Esophagus (tissue), 2 donors: ENCODE results near the gene EIF4G3. TPM values are rescaled to one million over a fixed set of nuclear protein-coding genes. Genes with fewer than 3 reads are reported as not detected.
"Not testable (repeated sequence)": the region's sequence is repeated elsewhere in the genome, so short reads cannot be mapped to it uniquely, and the experiment has no call there.

Experiments used
- H3K27ac ChIP-seq, 2 donors: one replicate each; pipeline ENCODE4 v1.5.1; 2013; ENCODE audit warnings: low read depth in 2 of 2, mild to moderate bottlenecking in 2 of 2, inconsistent platforms in 1 of 2, low read length in 1 of 2, moderate library complexity in 1 of 2
- H3K27me3 ChIP-seq, 2 donors: one replicate each; pipeline ENCODE4 v1.6.1; 2013; ENCODE audit warnings: low read length in 2 of 2, control low read depth in 1 of 2, mild to moderate bottlenecking in 1 of 2; ENCODE audit not compliant: insufficient read depth in 2 of 2, control insufficient read depth in 1 of 2
- H3K36me3 ChIP-seq, 2 donors: one replicate each; pipeline ENCODE4 v1.6.1; 2013; ENCODE audit warnings: low read length in 1 of 2; ENCODE audit not compliant: control insufficient read depth in 2 of 2, insufficient read depth in 2 of 2
- H3K4me1 ChIP-seq, 2 donors: one replicate each; pipeline ENCODE4 v1.6.1; 2013; ENCODE audit warnings: low read length in 1 of 2; ENCODE audit not compliant: control insufficient read depth in 2 of 2, insufficient read depth in 2 of 2
- H3K4me3 ChIP-seq, 2 donors: one replicate each; pipeline ENCODE4 v1.5.1; 2013; ENCODE audit warnings: low read length in 2 of 2, mild to moderate bottlenecking in 2 of 2, low read depth in 1 of 2, moderate library complexity in 1 of 2
- H3K9me3 ChIP-seq, 2 donors: one replicate each; pipeline ENCODE4 v1.6.1; 2013; ENCODE audit warnings: mild to moderate bottlenecking in 2 of 2, low read depth in 1 of 2, low read length in 1 of 2, moderate library complexity in 1 of 2; ENCODE audit not compliant: control insufficient read depth in 2 of 2, insufficient read depth in 1 of 2
- WGBS, 2 donors: extraction: QIAGEN DNeasy Blood & Tissue Kit; methylation state at CpG; one replicate each; pipeline ENCODE4 v1.1.7; 2013; 5-methylcytosine and 5-hydroxymethylcytosine counted together
- polyA plus RNA-seq, 2 donors: library from polyadenylated mRNA; stranded (reverse); fragments of 200-250 nt; gene quantifications; one replicate each; pipeline ENCODE4 v1.2.3, GENCODE V29; 2013
- donor health status: healthy with polysubstance abuse.
- donor health status: Bipolar disorder and iron deficiency.

The EIF4G3 gene
- polyA plus RNA-seq, 2 donors, result 15.7 to 22.3 TPM

- not testable (repeated sequence) for H3K36me3 ChIP-seq, H3K4me3 ChIP-seq, H3K9me3 ChIP-seq, H3K4me1 ChIP-seq, H3K27ac ChIP-seq, H3K27me3 ChIP-seq
- WGBS, 2 donors, result 94 to 96% methylated on average over 9 of the region's 9 CpGs
These were observed 387.1 kb downstream of the EIF4G3 start for GRCh38 chr1:20789598-20789997.

GRCh38 chr1:20787840-20788795, 388.6 kb downstream of the EIF4G3 start:
- Histone ChIP-seq H3K4me3 (peak overlapping the region; percentile 90 to 92), H3K27ac (peak overlapping the region; percentile 97 to 100), H3K4me1 (peaks cover 0 to 2% of the 10 kb centered on the region in 2 donors), H3K9me3 (peaks cover 0 to 2% of the 10 kb centered on the region in 2 donors), H3K36me3 (no peaks in the 10 kb centered on the region), H3K27me3 (no peaks in the 10 kb centered on the region)
- 46 to 47% methylated on average over 22 of the region's 22 CpGs for WGBS, 2 donors

GRCh38 chr1:20787029-20787839, 389.5 kb downstream of the EIF4G3 start, which contains the start of gene HP1BP3:
HP1BP3 (minus strand) TSS chr1:20787307; CDS start chr1:20780440, 6,867 bp downstream.
- peak within 1 kb of the TSS; percentile 97 to 100 for H3K27ac ChIP-seq
- H3K4me1 ChIP-seq, result peaks cover 0 to 2% of the 10 kb centered on the region in 2 donors
- peak within 1 kb of the TSS; percentile 90 to 92 for H3K4me3 ChIP-seq
- peaks cover 0 to 2% of the 10 kb centered on the region in 2 donors for H3K9me3 ChIP-seq
- 0 to 1% methylated on average over 53 to 99 of the region's 99 CpGs for WGBS, 2 donors
- no peaks in the 10 kb centered on the region for H3K27me3 ChIP-seq
- H3K36me3 ChIP-seq, result no peaks in the 10 kb centered on the region

GRCh38 chr1:20786253-20787028, 390.3 kb downstream of the EIF4G3 start:
- H3K4me1 ChIP-seq, result peaks cover 0 to 2% of the 10 kb centered on the region in 2 donors
- H3K9me3 ChIP-seq, result peaks cover 0 to 2% of the 10 kb centered on the region in 2 donors
- H3K27me3 ChIP-seq, result no peaks in the 10 kb centered on the region
- H3K36me3 ChIP-seq, result no peaks in the 10 kb centered on the region
- peak overlapping the region; percentile 90 to 92 for H3K4me3 ChIP-seq
- WGBS, 2 donors, result 0% methylated on average over 85 to 102 of the region's 102 CpGs
- H3K27ac ChIP-seq, result peak overlapping the region; percentile 97 to 100

- H3K27ac ChIP-seq, result peak overlapping the region; percentile 96 to 100
- no peaks in the 10 kb centered on the region for H3K36me3 ChIP-seq
- no peaks in the 10 kb centered on the region for H3K27me3 ChIP-seq
- peaks cover 0 to 2% of the 10 kb centered on the region in 2 donors for H3K4me1 ChIP-seq
- WGBS, 2 donors, result 0 to 1% methylated on average over 16 of the region's 16 CpGs
- H3K9me3 ChIP-seq, result peaks cover 0 to 2% of the 10 kb centered on the region in 2 donors
- H3K4me3 ChIP-seq, result peak overlapping the region; percentile 90 to 92
These were observed 390.8 kb downstream of the EIF4G3 start for GRCh38 chr1:20785907-20786252.

- no peaks in the 10 kb centered on the region for H3K27me3 ChIP-seq
- H3K27ac ChIP-seq, result no peak overlapping the region
- no peak overlapping the region for H3K4me3 ChIP-seq
- 83 to 91% methylated on average over 4 of the region's 4 CpGs for WGBS, 2 donors
- H3K9me3 ChIP-seq, result no peaks in the 10 kb centered on the region
- peaks cover 2 to 9% of the 10 kb centered on the region in 2 donors for H3K36me3 ChIP-seq
- H3K4me1 ChIP-seq, result no peaks in the 10 kb centered on the region
These were observed 401.0 kb downstream of the EIF4G3 start for GRCh38 chr1:20775700-20776099.

- Histone ChIP-seq H3K36me3 (peaks cover 5 to 23% of the 10 kb centered on the region in 2 donors), H3K4me1 (no peaks in the 10 kb centered on the region), H3K9me3 (no peaks in the 10 kb centered on the region), H3K27ac (no peak overlapping the region), H3K27me3 (no peaks in the 10 kb centered on the region), H3K4me3 (no peak overlapping the region)
- 85 to 88% methylated on average over 3 of the region's 3 CpGs for WGBS, 2 donors
These were observed 404.9 kb downstream of the EIF4G3 start for GRCh38 chr1:20771780-20772179.

- Histone ChIP-seq H3K27ac (no peak overlapping the region), H3K9me3 (no peaks in the 10 kb centered on the region), H3K4me3 (no peak overlapping the region), H3K27me3 (no peaks in the 10 kb centered on the region), H3K36me3 (peaks cover 8 to 30% of the 10 kb centered on the region in 2 donors), H3K4me1 (no peaks in the 10 kb centered on the region)
- WGBS, 2 donors, result 92 to 93% methylated on average over 6 of the region's 6 CpGs
These were observed 406.2 kb downstream of the EIF4G3 start for GRCh38 chr1:20770314-20771087.
